Upper lobe of left lung (tissue), 6 donors: ENCODE measurements around the gene UBASH3B. TPM values are rescaled to one million over a fixed set of nuclear protein-coding genes. Genes with fewer than 3 reads are reported as not detected.

Source experiments
- ATAC-seq, 2 donors: fragments of 200-7000 bp; cut with Tn5 transposase; one replicate each; pipeline ENCODE4 v1.9.1; 2022; ENCODE audit warnings: mild to moderate bottlenecking in 2 of 2, moderate library complexity in 2 of 2; ENCODE audit not compliant: low FRiP score in 2 of 2
- DNase-seq, 2 donors: peaks; one replicate each; pipeline ENCODE4 v3.0.0-alpha.2; 2019 to 2020
- H3K27ac ChIP-seq, 4 donors: fragments of 200-600 bp; sonication (generic); one replicate each; pipeline ENCODE4 v1.5.1; 2016 to 2019
- H3K27me3 ChIP-seq, 4 donors: fragments of 200-600 bp; sonication (generic); one replicate each; pipeline ENCODE4 v1.5.1; 2017 to 2019
- H3K36me3 ChIP-seq, 4 donors: fragments of 200-600 bp; sonication (generic); one replicate each; pipeline ENCODE4 v1.5.1; 2016 to 2019
- H3K4me1 ChIP-seq, 4 donors: fragments of 200-600 bp; sonication (generic); one replicate each; pipeline ENCODE4 v1.5.1; 2018 to 2019
- H3K4me3 ChIP-seq, 4 donors: fragments of 200-600 bp; sonication (generic); one replicate each; pipeline ENCODE4 v1.5.1; 2017 to 2019; ENCODE audit warnings: mild to moderate bottlenecking in 2 of 4, moderate library complexity in 1 of 4
- H3K9me3 ChIP-seq, 4 donors: fragments of 200-600 bp; sonication (generic); one replicate each; pipeline ENCODE4 v1.5.1; 2018 to 2019
- CTCF ChIP-seq, 6 experiments: fragments of 450-650 bp in 4 of 6; fragments of 200-600 bp in 2 of 6; sonication (generic) in 2 of 6; IDR thresholded peaks; one replicate each; pipeline ENCODE4 v1.5.1; 2016 to 2019; ENCODE audit warnings: antibody characterized with exemption in 6 of 6
- EP300 ChIP-seq, 4 donors: sonication (generic); formaldehyde crosslinking; IDR thresholded peaks; one replicate each; pipeline ENCODE4 v1.5.1; 2017; ENCODE audit warnings: antibody characterized with exemption in 4 of 4, control low read depth in 2 of 4
- POLR2A ChIP-seq, 4 donors: fragments of 450-650 bp; IDR thresholded peaks; one replicate each; pipeline ENCODE4 v1.5.1; 2016 to 2017; ENCODE audit warnings: antibody characterized with exemption in 4 of 4, mild to moderate bottlenecking in 2 of 4
- POLR2AphosphoS5 ChIP-seq, 2 donors: sonication (generic); formaldehyde crosslinking; IDR thresholded peaks; one replicate each; pipeline ENCODE4 v1.5.1; 2017; ENCODE audit warnings: antibody characterized with exemption in 2 of 2
- WGBS, 2 donors: methylation state at CpG; one replicate each; pipeline ENCODE4 v1.1.5; 2017 to 2018; 5-methylcytosine and 5-hydroxymethylcytosine counted together
- total RNA-seq, 6 donors: library from RNA; depleted of rRNA in 4 of 6; stranded (reverse); fragments of >200 nt in 4 of 6; gene quantifications; one replicate each; pipeline versions ENCODE4 v1.1.0 to v1.2.1, GENCODE V29; 2016 to 2021
- donor health status: DM: no; HTN: no; CAD: no; lungs with moderate emphysema.
- donor health status: DM: no; HTN: yes; CAD: no; lungs with severe emphysema.

UBASH3B gene
- total RNA-seq, 6 donors from 2014 or later, result 24.0 to 54.2 (median 40.4) TPM

DNA sequence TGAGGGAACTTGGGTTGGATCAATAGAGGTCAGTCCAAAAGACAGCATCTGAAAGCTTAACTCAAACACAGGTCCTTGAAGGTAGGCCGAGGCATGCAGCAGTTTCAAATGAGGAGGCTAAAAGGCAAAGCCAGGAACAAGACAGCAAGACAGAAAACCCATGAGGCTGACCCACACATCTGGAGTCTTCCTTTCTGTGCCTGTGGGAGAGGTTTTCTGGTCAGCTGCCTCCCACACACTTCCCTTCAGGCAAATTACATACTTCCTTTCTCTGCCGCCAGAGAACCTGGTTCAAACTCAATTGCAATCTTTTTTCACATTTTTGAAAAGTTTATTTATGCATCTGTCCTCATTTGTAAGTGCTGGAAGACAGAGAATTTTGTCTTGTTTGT is 153.0 kb downstream of the UBASH3B start:
- H3K4me3 ChIP-seq, result no peak overlapping the region
- H3K36me3 ChIP-seq, result no peaks in the 10 kb centered on the region
- WGBS, 2 donors, result 31 to 44% methylated on average over 2 of the region's 2 CpGs
- no peaks in the 10 kb centered on the region for H3K9me3 ChIP-seq
- H3K27me3 ChIP-seq, result no peaks in the 10 kb centered on the region
- peak overlapping the region in 3 of 4 donors; percentile 4 to 37 (median 18) for H3K27ac ChIP-seq
- DNase-seq, result peak in 1 of 2 donors; percentile 33
- H3K4me1 ChIP-seq, result peaks cover 0 to 8% (median 6%) of the 10 kb centered on the region in 4 donors
- peak in 1 of 2 donors; percentile 72 for ATAC-seq
- no peak for TF ChIP-seq POLR2A (IDR thresholded peaks at IDR 0.05)
- no peak for TF ChIP-seq EP300 (IDR thresholded peaks at IDR 0.05)
- no peak for TF ChIP-seq POLR2AphosphoS5 (IDR thresholded peaks at IDR 0.05)
- no peak for TF ChIP-seq CTCF (IDR thresholded peaks at IDR 0.05)

- peaks cover 0 to 8% (median 6%) of the 10 kb centered on the region in 4 donors for H3K4me1 ChIP-seq
- ATAC-seq (no peak), DNase-seq (no peak)
- no peaks in the 10 kb centered on the region for H3K9me3 ChIP-seq
- H3K27me3 ChIP-seq, result no peaks in the 10 kb centered on the region
- WGBS, 2 donors, result 72 to 76% methylated on average over 3 of the region's 3 CpGs
- TF ChIP-seq POLR2AphosphoS5 (IDR thresholded peaks at IDR 0.05) (no peak), EP300 (IDR thresholded peaks at IDR 0.05) (no peak)
- H3K27ac ChIP-seq, result no peak overlapping the region
- H3K4me3 ChIP-seq, result no peak overlapping the region
- H3K36me3 ChIP-seq, result no peaks in the 10 kb centered on the region
These were observed 154.3 kb downstream of the UBASH3B start for GRCh38 chr11:122809866-122810265.

DNA sequence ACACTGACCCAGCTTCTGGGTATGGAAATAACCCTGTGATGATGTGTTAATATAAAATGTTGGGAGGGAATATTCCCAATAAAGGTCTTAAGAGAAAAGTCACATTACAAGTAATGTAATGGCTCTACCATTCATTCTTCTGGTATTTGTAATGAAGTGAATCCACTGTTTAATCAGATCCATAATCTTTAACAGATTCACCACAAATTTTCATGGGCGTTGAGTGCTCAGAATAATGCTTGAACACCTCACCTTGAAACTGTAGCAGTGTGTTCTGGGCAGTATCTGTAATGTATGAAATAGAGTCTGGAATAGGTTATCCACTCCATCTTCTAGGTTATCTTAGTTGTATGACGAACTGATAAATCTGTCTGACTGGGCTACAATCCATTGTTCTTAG is 156.2 kb downstream of the UBASH3B start:
- TF ChIP-seq POLR2A (IDR thresholded peaks at IDR 0.05) (no peak), CTCF (IDR thresholded peaks at IDR 0.05) (no peak), POLR2AphosphoS5 (IDR thresholded peaks at IDR 0.05) (no peak), EP300 (IDR thresholded peaks at IDR 0.05) (no peak)
- no peaks in the 10 kb centered on the region for H3K9me3 ChIP-seq
- WGBS, 2 donors, result 86 to 98% methylated on average over 2 of the region's 2 CpGs
- peaks cover 0 to 9% (median 6%) of the 10 kb centered on the region in 4 donors for H3K4me1 ChIP-seq
- DNase-seq, result no peak
- no peak overlapping the region for H3K27ac ChIP-seq
- H3K4me3 ChIP-seq, result no peak overlapping the region
- no peaks in the 10 kb centered on the region for H3K27me3 ChIP-seq
- no peak for ATAC-seq
- H3K36me3 ChIP-seq, result no peaks in the 10 kb centered on the region

DNA sequence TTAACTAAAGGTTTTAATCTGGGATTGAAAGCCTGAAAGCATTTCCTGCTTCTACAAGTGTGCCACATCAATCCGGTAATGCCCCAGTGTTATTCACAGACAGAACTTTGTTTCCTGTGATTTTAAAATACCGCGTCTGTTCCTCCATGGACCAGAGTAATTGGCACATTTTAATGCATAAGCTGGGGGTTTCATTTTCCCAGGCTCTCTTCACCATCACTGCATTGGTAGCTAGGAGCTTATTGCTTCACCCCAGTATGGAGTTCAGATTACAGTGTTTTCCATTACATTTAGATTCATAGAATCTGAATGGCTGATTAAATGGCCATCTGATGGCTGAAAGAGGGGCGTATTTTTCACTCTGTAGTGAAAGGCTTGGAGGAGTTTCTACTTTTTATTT is 157.1 kb downstream of the UBASH3B start:
- ATAC-seq (no peak), DNase-seq (no peak)
- Histone ChIP-seq H3K9me3 (no peaks in the 10 kb centered on the region), H3K4me3 (no peak overlapping the region), H3K27ac (no peak overlapping the region), H3K27me3 (no peaks in the 10 kb centered on the region), H3K36me3 (no peaks in the 10 kb centered on the region), H3K4me1 (peaks cover 6 to 13% (median 9%) of the 10 kb centered on the region in 4 donors)
- TF ChIP-seq POLR2A (IDR thresholded peaks at IDR 0.05), result no peak
- 51 to 55% methylated on average over 4 of the region's 4 CpGs for WGBS, 2 donors

- DNase-seq, result no peak
- H3K27me3 ChIP-seq, result no peaks in the 10 kb centered on the region
- H3K27ac ChIP-seq, result no peak overlapping the region
- 83 to 88% methylated on average over 8 of the region's 8 CpGs for WGBS, 2 donors
- peaks cover 1 to 10% (median 7%) of the 10 kb centered on the region in 4 donors for H3K4me1 ChIP-seq
- H3K4me3 ChIP-seq, result no peak overlapping the region
- H3K36me3 ChIP-seq, result no peaks in the 10 kb centered on the region
- TF ChIP-seq CTCF (IDR thresholded peaks at IDR 0.05), result no peak
- no peak for TF ChIP-seq POLR2A (IDR thresholded peaks at IDR 0.05)
- TF ChIP-seq EP300 (IDR thresholded peaks at IDR 0.05), result no peak
- TF ChIP-seq POLR2AphosphoS5 (IDR thresholded peaks at IDR 0.05), result no peak
- no peak for ATAC-seq
- no peaks in the 10 kb centered on the region for H3K9me3 ChIP-seq
These were observed 157.8 kb downstream of the UBASH3B start for GRCh38 chr11:122813176-122813893.

DNA sequence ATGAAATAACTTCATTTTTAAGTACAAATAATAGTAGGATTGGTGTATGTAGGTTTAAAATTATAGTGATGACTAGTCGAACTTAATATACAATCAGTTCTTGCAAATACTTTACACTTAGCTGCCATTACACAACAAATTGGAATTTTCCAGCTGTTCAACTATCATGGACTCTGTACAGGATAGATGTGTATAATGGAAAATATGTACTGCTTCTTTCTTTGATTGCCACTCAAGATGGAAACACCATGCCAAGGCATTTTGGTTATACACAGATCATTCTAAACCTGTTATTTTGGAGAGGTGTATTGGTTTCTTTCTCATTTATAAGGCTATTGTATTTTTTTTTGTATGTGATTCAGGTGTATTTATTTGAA is 158.4 kb downstream of the UBASH3B start:
- ATAC-seq (no peak), DNase-seq (no peak)
- 65% methylated on average over 1 of the region's 1 CpG for WGBS, 2 donors
- Histone ChIP-seq H3K4me3 (no peak overlapping the region), H3K4me1 (peaks cover 0 to 10% (median 5%) of the 10 kb centered on the region in 4 donors), H3K36me3 (no peaks in the 10 kb centered on the region), H3K27me3 (no peaks in the 10 kb centered on the region), H3K27ac (no peak overlapping the region), H3K9me3 (no peaks in the 10 kb centered on the region)
- TF ChIP-seq EP300 (IDR thresholded peaks at IDR 0.05), result no peak
- no peak for TF ChIP-seq POLR2AphosphoS5 (IDR thresholded peaks at IDR 0.05)
- TF ChIP-seq CTCF (IDR thresholded peaks at IDR 0.05), result no peak
- TF ChIP-seq POLR2A (IDR thresholded peaks at IDR 0.05), result no peak
